Adipocyte (in vitro differentiated cells): ENCODE data around the gene INPP5K.
"Not testable (repeated sequence)": the region's sequence is repeated elsewhere in the genome, so short reads cannot be mapped to it uniquely, and the experiment has no call there.

Source experiments
- DNase-seq: peaks from one replicate; pipeline ENCODE4 v3.0.0-alpha.2; 2015; ENCODE audit warnings: low read depth
- H3K27me3 ChIP-seq: replicated peaks from 2 replicates; pipeline ENCODE4 v1.7.0; 2013; ENCODE audit warnings: mild to moderate bottlenecking, low read length, moderate library complexity; ENCODE audit not compliant: control insufficient read depth, insufficient read depth
- H3K36me3 ChIP-seq: 2 replicates; pipeline ENCODE4 v1.7.0; 2013; ENCODE audit warnings: low read length, mild to moderate bottlenecking, moderate library complexity; ENCODE audit not compliant: control insufficient read depth, insufficient read depth, severe bottlenecking
- H3K4me1 ChIP-seq: 2 replicates; pipeline ENCODE4 v1.7.0; 2013; ENCODE audit warnings: mild to moderate bottlenecking, low read length, moderate library complexity; ENCODE audit not compliant: control insufficient read depth, insufficient read depth
- H3K4me3 ChIP-seq: 2 replicates; pipeline ENCODE4 v1.7.0; 2013; ENCODE audit warnings: mild to moderate bottlenecking, low read length, moderate library complexity
- H3K9ac ChIP-seq: 2 replicates; pipeline ENCODE4 v1.7.0; 2013; ENCODE audit warnings: mild to moderate bottlenecking, low read length, moderate library complexity
- H3K9me3 ChIP-seq: 2 replicates; pipeline ENCODE4 v1.7.0; 2013; ENCODE audit warnings: mild to moderate bottlenecking, low read length, moderate library complexity; ENCODE audit not compliant: control insufficient read depth

Gene INPP5K

DNA sequence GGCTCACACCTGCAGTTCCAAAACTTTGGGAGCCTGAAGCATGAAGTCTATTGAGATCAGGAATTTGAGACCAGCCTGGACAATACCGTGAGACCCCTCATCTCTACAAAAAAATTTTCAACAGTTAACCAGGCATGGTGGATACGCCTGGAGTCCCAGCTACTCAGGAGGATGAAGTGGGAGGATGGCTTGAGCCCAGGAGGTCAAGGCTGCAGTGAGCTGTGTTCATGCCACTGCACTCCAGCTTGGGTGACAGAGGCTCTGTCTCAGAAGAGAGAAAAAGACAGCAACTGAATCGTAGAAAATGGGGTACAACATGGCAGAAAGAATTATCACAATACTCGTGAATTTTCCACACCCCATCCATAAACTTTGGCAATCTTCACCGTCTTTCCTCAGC lies 63.6 kb downstream of the INPP5K start:
- H3K36me3 ChIP-seq: peaks cover 17% of the 10 kb centered on the region
- no peak overlapping the region for H3K9ac ChIP-seq
- no peak for DNase-seq
- no peaks in the 10 kb centered on the region for H3K27me3 ChIP-seq
- H3K9me3 ChIP-seq: no peaks in the 10 kb centered on the region
- no peak overlapping the region for H3K4me3 ChIP-seq
- H3K4me1 ChIP-seq: peaks cover 27% of the 10 kb centered on the region

GRCh38 chr17:1450261-1450660 lies 66.2 kb downstream of the INPP5K start:
- Histone ChIP-seq H3K4me1 (peaks cover 27% of the 10 kb centered on the region), H3K36me3 (peaks cover 17% of the 10 kb centered on the region)
- not testable (repeated sequence) for H3K9me3 ChIP-seq, DNase-seq, H3K27me3 ChIP-seq, H3K4me3 ChIP-seq, H3K9ac ChIP-seq

- H3K9me3 ChIP-seq: no peaks in the 10 kb centered on the region
- no peak overlapping the region for H3K4me3 ChIP-seq
- H3K4me1 ChIP-seq: peaks cover 22% of the 10 kb centered on the region
- peaks cover 17% of the 10 kb centered on the region for H3K36me3 ChIP-seq
- H3K9ac ChIP-seq: no peak overlapping the region
- H3K27me3 ChIP-seq: no peaks in the 10 kb centered on the region
- no peak for DNase-seq
Observed at GRCh38 chr17:1449412-1449967, 66.9 kb downstream of the INPP5K start.

- H3K4me1 ChIP-seq: peaks cover 4% of the 10 kb centered on the region
- H3K4me3 ChIP-seq: no peak overlapping the region
- no peak for DNase-seq
- H3K9ac ChIP-seq: no peak overlapping the region
- peaks cover 2% of the 10 kb centered on the region for H3K36me3 ChIP-seq
- no peaks in the 10 kb centered on the region for H3K27me3 ChIP-seq
- no peaks in the 10 kb centered on the region for H3K9me3 ChIP-seq
Observed at GRCh38 chr17:1447052-1447451, 69.4 kb downstream of the INPP5K start.

GRCh38 chr17:1446201-1446600 lies 70.2 kb downstream of the INPP5K start:
- Histone ChIP-seq H3K36me3 (no peaks in the 10 kb centered on the region), H3K4me1 (peaks cover 4% of the 10 kb centered on the region), H3K27me3 (no peaks in the 10 kb centered on the region), H3K9me3 (no peaks in the 10 kb centered on the region), H3K4me3 (no peak overlapping the region), H3K9ac (no peak overlapping the region)
- no peak for DNase-seq

DNA sequence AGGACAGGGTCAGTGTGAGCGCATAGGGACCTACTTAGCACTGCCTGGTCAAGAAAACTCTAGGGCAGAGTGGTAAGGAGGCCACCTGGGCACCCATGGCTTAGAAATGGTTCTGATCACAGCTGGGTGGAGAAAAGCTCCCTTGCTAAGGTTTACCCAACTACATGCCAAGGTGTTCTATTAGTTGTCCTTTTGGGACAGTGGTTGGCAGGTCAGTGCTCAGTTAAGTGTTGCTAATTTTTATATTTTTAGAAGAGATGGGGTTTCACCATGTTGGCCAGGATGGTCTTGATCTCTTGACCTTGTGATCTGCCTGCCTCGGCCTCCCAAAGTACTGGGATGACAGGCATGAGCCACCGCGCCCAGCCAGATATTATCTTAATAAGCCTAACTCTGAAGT lies 70.7 kb downstream of the INPP5K start:
- not testable (repeated sequence) for H3K4me3 ChIP-seq, H3K9me3 ChIP-seq, H3K36me3 ChIP-seq, H3K27me3 ChIP-seq, H3K4me1 ChIP-seq, H3K9ac ChIP-seq, DNase-seq
